ENCODE results near the gene NDUFA12.

GRCh38 chr12:95006206-95006605, 2.7 kb upstream of the NDUFA12 start:
- TF ChIP-seq, protein P1, sequence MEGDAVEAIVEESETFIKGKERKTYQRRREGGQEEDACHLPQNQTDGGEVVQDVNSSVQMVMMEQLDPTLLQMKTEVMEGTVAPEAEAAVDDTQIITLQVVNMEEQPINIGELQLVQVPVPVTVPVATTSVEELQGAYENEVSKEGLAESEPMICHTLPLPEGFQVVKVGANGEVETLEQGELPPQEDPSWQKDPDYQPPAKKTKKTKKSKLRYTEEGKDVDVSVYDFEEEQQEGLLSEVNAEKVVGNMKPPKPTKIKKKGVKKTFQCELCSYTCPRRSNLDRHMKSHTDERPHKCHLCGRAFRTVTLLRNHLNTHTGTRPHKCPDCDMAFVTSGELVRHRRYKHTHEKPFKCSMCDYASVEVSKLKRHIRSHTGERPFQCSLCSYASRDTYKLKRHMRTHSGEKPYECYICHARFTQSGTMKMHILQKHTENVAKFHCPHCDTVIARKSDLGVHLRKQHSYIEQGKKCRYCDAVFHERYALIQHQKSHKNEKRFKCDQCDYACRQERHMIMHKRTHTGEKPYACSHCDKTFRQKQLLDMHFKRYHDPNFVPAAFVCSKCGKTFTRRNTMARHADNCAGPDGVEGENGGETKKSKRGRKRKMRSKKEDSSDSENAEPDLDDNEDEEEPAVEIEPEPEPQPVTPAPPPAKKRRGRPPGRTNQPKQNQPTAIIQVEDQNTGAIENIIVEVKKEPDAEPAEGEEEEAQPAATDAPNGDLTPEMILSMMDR (IDR thresholded peaks at IDR 0.05) = no peak
- no peak for TF ChIP-seq POLR2A (IDR thresholded peaks at IDR 0.05)

Data from tibial nerve (tissue), 3 donors.